HCT116 (cell line): Measurements from ENCODE around the gene DOCK11. TPM values are rescaled to one million over a fixed set of nuclear protein-coding genes. Genes with fewer than 3 reads are reported as not detected.

Experiments used
- ATAC-seq: fragments of 200-7000 bp; cut with Tn5 transposase; 2 replicates; pipeline ENCODE4 v1.9.1; 2020; ENCODE audit warnings: mild to moderate bottlenecking, moderate library complexity
- BruUV-seq: library from RNA; stranded (reverse); fragments of 400-500 nt; replicated peaks from 2 replicates; lab custom pipeline; 2021; lab: Mats Ljungman, UMichigan
- CTCF ChIA-PET: fragments of 300-600 bp; sonication (Branson Sonifier 250); formaldehyde crosslinking; loops from one replicate; lab custom pipeline; 2021; ENCODE audit warnings: antibody characterized with exemption; lab: Charles Lee
- POLR2A ChIA-PET: fragments of 300-600, 350-600 bp; sonication (Branson Sonifier 250); formaldehyde crosslinking; loops from one replicate; lab custom pipeline; 2021; ENCODE audit warnings: antibody characterized with exemption; lab: Charles Lee
- RAD21 ChIA-PET, 2 experiments: fragments of 300-600 bp; sonication (Branson Sonifier 250); formaldehyde crosslinking; loops; one replicate each; lab custom pipeline; 2023; ENCODE audit warnings: low total read pairs in 2 of 2; ENCODE audit not compliant: uncharacterized antibody in 2 of 2, unreplicated experiment in 2 of 2, low non-redundant PET in 1 of 2; lab: Charles Lee
- DNase-seq: peaks from one replicate; pipeline ENCODE4 v3.0.0-alpha.2; 2010; ENCODE audit warnings: low read depth, low spot score
- H2AFZ ChIP-seq: fragments of 200-600 bp; shearing (Covaris generic), sonication (generic); 2 replicates; pipeline ENCODE4 v1.6.1; 2017; ENCODE audit warnings: low read depth, mixed run types, mixed read lengths, antibody characterized with exemption, low read length; ENCODE audit not compliant: poor library complexity, severe bottlenecking
- H3K27ac ChIP-seq: 2 replicates; pipeline ENCODE4 v1.5.1; 2012; ENCODE audit warnings: low read depth, low read length
- H3K27me3 ChIP-seq: fragments of 200-600 bp; sonication (generic); 2 replicates; pipeline ENCODE4 v1.6.1; 2016; ENCODE audit warnings: mixed run types, low read length, mixed read lengths; ENCODE audit not compliant: insufficient read depth
- H3K36me3 ChIP-seq, 2 experiments: fragments of 200-500 bp in 1 of 2; fragments of 200-600 bp in 1 of 2; sonication (Bioruptor generic) in 1 of 2; sonication (generic) in 1 of 2; 2 replicates each; pipeline versions ENCODE4 v1.5.1 to v1.6.1; 2014 to 2016; ENCODE audit warnings: low read length in 2 of 2, inconsistent platforms in 1 of 2, mixed read lengths in 1 of 2, mixed run types in 1 of 2; ENCODE audit not compliant: insufficient read depth in 2 of 2, control insufficient read depth in 1 of 2
- H3K4me1 ChIP-seq, 2 experiments: fragments of 200-600 bp in 1 of 2; sonication (generic) in 1 of 2; 2 replicates each; pipeline versions ENCODE4 v1.5.1 to v1.6.1; 2012 to 2017; ENCODE audit warnings: low read length in 2 of 2, inconsistent platforms in 1 of 2, mild to moderate bottlenecking in 1 of 2, mixed read lengths in 1 of 2, mixed run types in 1 of 2, moderate library complexity in 1 of 2; ENCODE audit not compliant: insufficient read depth in 2 of 2, control insufficient read depth in 1 of 2
- H3K4me2 ChIP-seq: fragments of 200-600 bp; sonication (generic); 2 replicates; pipeline ENCODE4 v1.6.1; 2017; ENCODE audit warnings: mixed run types, low read length, mixed read lengths
- H3K4me3 ChIP-seq, 2 experiments: fragments of 200-600 bp in 1 of 2; sonication (generic) in 1 of 2; replicated peaks in 1 of 2; 2 replicates each; pipeline ENCODE4 v1.5.1; 2011 to 2016; ENCODE audit warnings: low read length in 2 of 2, control low read depth in 1 of 2, low read depth in 1 of 2, mild to moderate bottlenecking in 1 of 2, mixed read lengths in 1 of 2, mixed run types in 1 of 2
- H3K79me2 ChIP-seq: fragments of 200-600 bp; sonication (generic); 2 replicates; pipeline ENCODE4 v1.6.1; 2017; ENCODE audit warnings: mild to moderate bottlenecking, mixed run types, low read length, moderate library complexity, mixed read lengths; ENCODE audit not compliant: insufficient read depth
- H3K9ac ChIP-seq: fragments of 200-600 bp; sonication (generic); 2 replicates; pipeline ENCODE4 v1.6.1; 2016; ENCODE audit warnings: low read length, mixed read lengths
- H3K9me2 ChIP-seq: fragments of 200-600 bp; sonication (generic), shearing (Covaris generic); 2 replicates; pipeline ENCODE4 v1.6.1; 2017; ENCODE audit warnings: mixed run types, mild to moderate bottlenecking, moderate library complexity; ENCODE audit not compliant: insufficient read depth
- H3K9me3 ChIP-seq, 2 experiments: fragments of 200-500 bp in 1 of 2; fragments of 200-600 bp in 1 of 2; sonication (Bioruptor generic) in 1 of 2; sonication (generic) in 1 of 2; 2 replicates each; pipeline ENCODE4 v1.6.1; 2014 to 2017; ENCODE audit warnings: low read length in 2 of 2, mixed read lengths in 2 of 2, inconsistent platforms in 1 of 2, low read depth in 1 of 2, mild to moderate bottlenecking in 1 of 2, mixed run types in 1 of 2, moderate library complexity in 1 of 2; ENCODE audit not compliant: control insufficient read depth in 1 of 2, insufficient read depth in 1 of 2
- H4K20me1 ChIP-seq: fragments of 200-600 bp; sonication (generic), shearing (Covaris generic); 2 replicates; pipeline ENCODE4 v1.6.1; 2017; ENCODE audit warnings: mixed run types, mild to moderate bottlenecking, moderate library complexity; ENCODE audit not compliant: insufficient read depth
- CBX3 ChIP-seq: IDR thresholded peaks from 2 replicates; pipeline ENCODE4 v1.6.1; 2012; ENCODE audit warnings: low read depth
- CEBPB ChIP-seq: IDR thresholded peaks from 2 replicates; pipeline ENCODE4 v1.6.1; 2012; ENCODE audit warnings: low read depth
- EGR1 ChIP-seq: IDR thresholded peaks from 2 replicates; pipeline ENCODE4 v1.6.1; 2012; ENCODE audit warnings: low read depth
- ELF1 ChIP-seq: IDR thresholded peaks from 2 replicates; pipeline ENCODE4 v1.6.1; 2012; ENCODE audit warnings: low read depth, borderline replicate concordance
- EZH2 ChIP-seq: fragments of 200-600 bp; sonication (generic); IDR thresholded peaks from 2 replicates; pipeline ENCODE4 v1.6.1; 2017; ENCODE audit warnings: antibody characterized with exemption, mixed run types
- EZH2phosphoT487 ChIP-seq: fragments of 200-600 bp; IDR thresholded peaks from 2 replicates; pipeline ENCODE4 v1.6.1; 2018; ENCODE audit warnings: antibody characterized with exemption, borderline replicate concordance
- FOSL1 ChIP-seq: IDR thresholded peaks from 2 replicates; pipeline ENCODE4 v1.6.1; 2012; ENCODE audit warnings: low read depth
- JUND ChIP-seq: IDR thresholded peaks from 2 replicates; pipeline ENCODE4 v1.6.1; 2012
- MAX ChIP-seq: IDR thresholded peaks from 2 replicates; pipeline ENCODE4 v1.6.1; 2012
- POLR2A ChIP-seq: IDR thresholded peaks from 2 replicates; pipeline ENCODE4 v1.7.0; 2011; ENCODE audit warnings: borderline replicate concordance; ENCODE audit not compliant: insufficient read depth, insufficient read length; ENCODE audit errors: extremely low read depth
- POLR2AphosphoS5 ChIP-seq: IDR thresholded peaks from 2 replicates; pipeline ENCODE4 v1.6.1; 2011; ENCODE audit warnings: mild to moderate bottlenecking, low read depth, low read length, moderate library complexity
- RAD21 ChIP-seq: IDR thresholded peaks from 2 replicates; pipeline ENCODE4 v1.6.1; 2012; ENCODE audit warnings: low read depth, mild to moderate bottlenecking
- SP1 ChIP-seq: IDR thresholded peaks from 2 replicates; pipeline ENCODE4 v1.6.1; 2012; ENCODE audit warnings: low read depth
- SRF ChIP-seq: IDR thresholded peaks from 2 replicates; pipeline ENCODE4 v1.6.1; 2012; ENCODE audit warnings: low read depth
- TCF7L2 ChIP-seq: IDR thresholded peaks from 2 replicates; pipeline ENCODE4 v1.7.0; 2011; ENCODE audit warnings: borderline replicate concordance, inconsistent platforms; ENCODE audit not compliant: insufficient read depth, insufficient read length; ENCODE audit errors: extremely low read depth
- ZFX ChIP-seq: fragments of 450-650 bp; IDR thresholded peaks from 2 replicates; pipeline ENCODE4 v1.6.1; 2017
- ZNF274 ChIP-seq: fragments of 200-500 bp; sonication (Bioruptor generic); IDR thresholded peaks from 2 replicates; pipeline ENCODE4 v1.6.1; 2014; ENCODE audit warnings: mild to moderate bottlenecking, low read depth, low read length, inconsistent platforms
- intact Hi-C: fragments of 100-400 bp; cut with micrococcal nuclease; formaldehyde crosslinking; loops from 2 replicates; pipeline ENCODE4 v1.10.0; 2022
- total RNA-seq: library from RNA; stranded (reverse); gene quantifications from one replicate; pipeline ENCODE4 v1.2.1, GENCODE V29; 2021; ENCODE audit not compliant: unreplicated experiment
- TF ChIP-seq, protein P1 (sequence below): IDR thresholded peaks from 2 replicates; pipeline ENCODE4 v1.6.1; 2012

The DOCK11 gene
- total RNA-seq, 1 experiment from 2014 or later, result 0.59 TPM

DNA sequence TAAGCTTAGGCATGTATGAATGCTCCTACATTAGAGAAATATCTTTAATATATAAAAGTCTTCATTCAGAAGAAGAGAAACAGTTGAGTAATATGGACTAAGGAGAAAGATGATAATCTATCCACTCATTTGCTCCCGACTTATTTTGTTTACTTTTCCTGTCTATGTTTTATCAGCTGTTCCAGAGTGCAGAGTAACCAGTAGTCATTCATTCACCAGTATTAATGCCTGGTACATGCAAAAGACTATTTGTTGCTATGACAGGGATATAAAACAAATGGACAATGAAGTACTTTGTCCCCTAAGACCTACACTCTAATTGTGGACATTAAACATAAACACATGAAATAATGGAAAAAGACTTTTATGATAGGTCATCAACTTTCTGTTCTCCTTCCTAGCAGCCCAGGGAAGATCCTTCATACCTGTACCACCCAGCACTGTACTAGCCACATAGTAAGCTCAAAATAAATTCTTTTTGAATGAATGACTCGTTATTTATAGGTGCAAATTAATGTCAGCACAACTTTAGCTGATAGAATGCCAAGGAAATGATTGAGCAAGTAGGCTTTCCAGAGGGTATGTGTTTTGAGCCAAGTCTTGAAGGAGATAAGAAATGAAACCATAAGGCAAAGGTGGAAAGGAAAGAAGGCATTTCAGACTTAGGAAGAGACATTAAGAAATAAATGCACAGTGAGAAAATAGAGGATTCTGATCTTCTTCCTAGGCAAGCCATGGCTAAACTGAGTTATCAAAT, 186.8 kb downstream of the DOCK11 start:
- ATAC-seq (no peak), DNase-seq (no peak)
- no peaks in the 10 kb centered on the region for H3K27me3 ChIP-seq
- no peak overlapping the region for H3K27ac ChIP-seq
- no peaks in the 10 kb centered on the region for H4K20me1 ChIP-seq
- H3K9me3 ChIP-seq, result no peaks in the 10 kb centered on the region
- H3K36me3 ChIP-seq, result no peaks in the 10 kb centered on the region
- BruUV-seq, result no TSS peak
- RAD21 ChIA-PET, result no interaction called here
- TF ChIP-seq RAD21 (no peak), TCF7L2 (no peak), EZH2 (no peak), SRF (no peak), SP1 (no peak), EGR1 (no peak), FOSL1 (no peak), ZNF274 (no peak), POLR2A (no peak), ZFX (no peak), CBX3 (no peak)
- TF ChIP-seq, all 23 proteins: peak for 0
- no peak overlapping the region for H2AFZ ChIP-seq
- H3K4me2 ChIP-seq, result no peak overlapping the region
- no peak overlapping the region for H3K4me3 ChIP-seq
- ChIA-PET CTCF (no interaction called here), POLR2A (no interaction called here)
- H3K4me1 ChIP-seq, result no peaks in the 10 kb centered on the region
- no peaks in the 10 kb centered on the region for H3K9me2 ChIP-seq
- no peaks in the 10 kb centered on the region for H3K79me2 ChIP-seq
- intact Hi-C loops, result no loop called here
- H3K9ac ChIP-seq, result no peak overlapping the region

DNA sequence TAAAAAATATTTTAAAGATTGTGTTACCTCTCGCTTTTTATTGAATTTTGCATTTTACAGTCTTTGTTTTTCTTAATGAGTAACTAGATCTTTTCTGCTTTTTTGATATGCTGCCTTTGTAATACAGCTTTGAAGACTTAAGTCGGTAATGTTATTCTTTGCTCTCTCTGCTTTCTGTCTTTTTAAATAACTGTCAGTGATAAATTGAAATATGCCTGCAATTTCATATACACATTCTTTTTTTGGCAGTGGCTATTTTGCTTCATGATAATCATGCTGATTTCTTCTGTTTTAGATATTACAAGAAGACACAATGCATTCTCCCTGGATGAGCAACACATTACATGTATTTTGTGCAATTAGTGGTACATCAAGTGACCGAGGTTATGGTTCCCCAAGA, 189.8 kb downstream of the DOCK11 start:
- no peaks in the 10 kb centered on the region for H3K79me2 ChIP-seq
- no TSS peak for BruUV-seq
- ATAC-seq (no peak), DNase-seq (no peak)
- ChIA-PET POLR2A (no interaction called here), RAD21 (no interaction called here), CTCF (no interaction called here)
- TF ChIP-seq ZNF274 (no peak), CEBPB (no peak), EZH2phosphoT487 (no peak), EZH2 (no peak), ZFX (no peak), JUND (no peak), SRF (no peak), EGR1 (no peak), ELF1 (no peak), MAX (no peak), POLR2AphosphoS5 (no peak), CBX3 (no peak)
- TF ChIP-seq, protein P1, sequence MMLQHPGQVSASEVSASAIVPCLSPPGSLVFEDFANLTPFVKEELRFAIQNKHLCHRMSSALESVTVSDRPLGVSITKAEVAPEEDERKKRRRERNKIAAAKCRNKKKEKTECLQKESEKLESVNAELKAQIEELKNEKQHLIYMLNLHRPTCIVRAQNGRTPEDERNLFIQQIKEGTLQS, result no peak
- H3K36me3 ChIP-seq, result no peaks in the 10 kb centered on the region
- no peaks in the 10 kb centered on the region for H4K20me1 ChIP-seq
- H3K27ac ChIP-seq, result no peak overlapping the region
- intact Hi-C loops, result no loop called here
- H3K4me3 ChIP-seq, result no peak overlapping the region
- no peak overlapping the region for H3K4me2 ChIP-seq
- no peaks in the 10 kb centered on the region for H3K9me3 ChIP-seq
- H2AFZ ChIP-seq, result no peak overlapping the region
- no peaks in the 10 kb centered on the region for H3K4me1 ChIP-seq
- no peak overlapping the region for H3K9ac ChIP-seq
- H3K27me3 ChIP-seq, result no peaks in the 10 kb centered on the region
- H3K9me2 ChIP-seq, result no peaks in the 10 kb centered on the region
